OCI-LY7 (cell line): ENCODE results near the gene ADO. TPM values are rescaled to one million over a fixed set of nuclear protein-coding genes. Genes with fewer than 3 reads are reported as not detected.

Experiments used
- BruUV-seq: library from RNA; stranded (reverse); fragments of 400-500 nt; replicated peaks from 2 replicates; lab custom pipeline; 2021; lab: Mats Ljungman, UMichigan
- CTCF ChIA-PET: fragments of 300-600 bp; sonication (Branson Sonifier 250); formaldehyde crosslinking; loops from one replicate; lab custom pipeline; 2022; ENCODE audit warnings: antibody characterized with exemption; ENCODE audit not compliant: unreplicated experiment; lab: Charles Lee
- POLR2A ChIA-PET: fragments of 300-600 bp; sonication (Branson Sonifier 250); formaldehyde crosslinking; loops from one replicate; lab custom pipeline; 2022; ENCODE audit warnings: antibody characterized with exemption; lab: Charles Lee
- DNase-seq: peaks from one replicate; pipeline ENCODE4 v3.0.0-alpha.2; 2015; ENCODE audit warnings: low spot score
- H2AFZ ChIP-seq: fragments of 200-600 bp; sonication (generic), shearing (Covaris generic); 2 replicates; pipeline ENCODE4 v1.6.1; 2014; ENCODE audit warnings: mild to moderate bottlenecking, antibody characterized with exemption, low read length, moderate library complexity
- H3K27ac ChIP-seq: fragments of 200-600 bp; sonication (generic); 2 replicates; pipeline ENCODE4 v1.5.1; 2014; ENCODE audit warnings: mixed run types, low read depth, mild to moderate bottlenecking, moderate library complexity, low read length, inconsistent platforms; ENCODE audit not compliant: poor library complexity, severe bottlenecking
- H3K36me3 ChIP-seq: fragments of 200-600 bp; sonication (generic); 2 replicates; pipeline ENCODE4 v1.6.1; 2014; ENCODE audit warnings: mild to moderate bottlenecking, antibody characterized with exemption, low read length, moderate library complexity, mixed read lengths; ENCODE audit not compliant: insufficient read depth
- H3K4me1 ChIP-seq: fragments of 200-600 bp; sonication (generic); 2 replicates; pipeline ENCODE4 v1.5.1; 2014; ENCODE audit warnings: mild to moderate bottlenecking, low read length; ENCODE audit not compliant: insufficient read depth, poor library complexity, severe bottlenecking
- H3K4me2 ChIP-seq: fragments of 200-600 bp; sonication (generic); 2 replicates; pipeline ENCODE4 v1.6.1; 2014; ENCODE audit warnings: mild to moderate bottlenecking, low read length
- H3K4me3 ChIP-seq: fragments of 200-600 bp; sonication (generic); 2 replicates; pipeline ENCODE4 v1.5.1; 2014; ENCODE audit warnings: mild to moderate bottlenecking, low read depth, low read length; ENCODE audit not compliant: poor library complexity, severe bottlenecking
- H3K79me2 ChIP-seq: fragments of 200-600 bp; sonication (generic); 2 replicates; pipeline ENCODE4 v1.6.1; 2016; ENCODE audit warnings: low read depth, mild to moderate bottlenecking, low read length, moderate library complexity, mixed read lengths; ENCODE audit not compliant: insufficient read depth
- H3K9me2 ChIP-seq: fragments of 200-600 bp; sonication (generic); 2 replicates; pipeline ENCODE4 v1.6.1; 2016; ENCODE audit warnings: mild to moderate bottlenecking, low read length, mixed read lengths; ENCODE audit not compliant: insufficient read depth
- H3K9me3 ChIP-seq: fragments of 200-600 bp; sonication (generic); 2 replicates; pipeline ENCODE4 v1.6.1; 2014; ENCODE audit warnings: mild to moderate bottlenecking, mixed run types, low read length, mixed read lengths
- H4K20me1 ChIP-seq: fragments of 200-600 bp; sonication (generic); 2 replicates; pipeline ENCODE4 v1.6.1; 2014; ENCODE audit warnings: mild to moderate bottlenecking, antibody characterized with exemption, low read length, moderate library complexity, mixed read lengths; ENCODE audit not compliant: insufficient read depth
- CTCF ChIP-seq: fragments of 200-600 bp; sonication (generic); conservative IDR thresholded peaks from 2 replicates; pipeline ENCODE4 v1.5.1; 2014; ENCODE audit warnings: mild to moderate bottlenecking, antibody characterized with exemption, low read length, moderate library complexity, mixed read lengths
- EZH2phosphoT487 ChIP-seq: fragments of 200-600 bp; sonication (generic); IDR thresholded peaks from 2 replicates; pipeline ENCODE4 v1.6.1; 2018; ENCODE audit warnings: low read depth, borderline replicate concordance, mild to moderate bottlenecking, mixed run types, antibody characterized with exemption, low read length, moderate library complexity, mixed read lengths
- intact Hi-C: fragments of 100-400 bp; cut with micrococcal nuclease; formaldehyde crosslinking; loops from one replicate; pipeline ENCODE4 v1.10.0; 2022; ENCODE audit not compliant: unreplicated experiment
- total RNA-seq, 2 experiments: library from RNA; depleted of rRNA in 1 of 2; stranded (reverse); fragments of >200 nt in 1 of 2; shearing (Covaris generic) in 1 of 2; gene quantifications; 2 replicates each; pipeline ENCODE4 v1.2.3, GENCODE V29; 2014 to 2022

The ADO gene
- total RNA-seq, 2 experiments from 2014 or later = 30.3 to 43.1 TPM

GRCh38 chr10:62764011-62764410 lies 40.5 kb upstream of the ADO start:
- no peak for TF ChIP-seq EZH2phosphoT487
- no peaks in the 10 kb centered on the region for H4K20me1 ChIP-seq
- no peak overlapping the region for H2AFZ ChIP-seq
- H3K9me3 ChIP-seq = no peaks in the 10 kb centered on the region
- BruUV-seq = no TSS peak
- intact Hi-C loops = no loop called here
- no peaks in the 10 kb centered on the region for H3K36me3 ChIP-seq
- H3K27ac ChIP-seq = no peak overlapping the region
- no peaks in the 10 kb centered on the region for H3K79me2 ChIP-seq
- DNase-seq = no peak
- CTCF ChIA-PET = no interaction called here
- POLR2A ChIA-PET = interaction anchor here (0.8 kb wide), 1 partner anchor 18 kb away, joined by 3 read pairs; no protein-coding TSS in a partner anchor
- no peak overlapping the region for H3K4me3 ChIP-seq
- H3K4me2 ChIP-seq = no peak overlapping the region
- H3K9me2 ChIP-seq = no peaks in the 10 kb centered on the region
- H3K4me1 ChIP-seq = peaks cover 6% of the 10 kb centered on the region

GRCh38 chr10:62765726-62766125 lies 38.8 kb upstream of the ADO start:
- no peak overlapping the region for H2AFZ ChIP-seq
- no TSS peak for BruUV-seq
- H3K27ac ChIP-seq = no peak overlapping the region
- no peaks in the 10 kb centered on the region for H3K9me2 ChIP-seq
- H3K4me3 ChIP-seq = no peak overlapping the region
- H4K20me1 ChIP-seq = no peaks in the 10 kb centered on the region
- ChIA-PET POLR2A (no interaction called here), CTCF (no interaction called here)
- no peak for DNase-seq
- H3K9me3 ChIP-seq = no peaks in the 10 kb centered on the region
- peaks cover 16% of the 10 kb centered on the region for H3K4me1 ChIP-seq
- H3K4me2 ChIP-seq = no peak overlapping the region
- TF ChIP-seq EZH2phosphoT487 = no peak
- no peak for TF ChIP-seq CTCF
- no peaks in the 10 kb centered on the region for H3K79me2 ChIP-seq
- H3K36me3 ChIP-seq = no peaks in the 10 kb centered on the region
- intact Hi-C loops = no loop called here

- intact Hi-C loops = no loop called here
- Histone ChIP-seq H3K4me2 (no peak overlapping the region), H3K27ac (no peak overlapping the region), H2AFZ (no peak overlapping the region), H3K79me2 (no peaks in the 10 kb centered on the region), H3K4me1 (peaks cover 16% of the 10 kb centered on the region), H3K36me3 (no peaks in the 10 kb centered on the region), H3K9me2 (no peaks in the 10 kb centered on the region), H4K20me1 (no peaks in the 10 kb centered on the region), H3K9me3 (no peaks in the 10 kb centered on the region), H3K4me3 (no peak overlapping the region)
- no TSS peak for BruUV-seq
- DNase-seq = no peak
- no peak for TF ChIP-seq CTCF
- TF ChIP-seq EZH2phosphoT487 = no peak
- ChIA-PET CTCF (no interaction called here), POLR2A (no interaction called here)
Measured at GRCh38 chr10:62766386-62766785, 38.1 kb upstream of the ADO start.
